ENCODE results near the gene CFAP69. TPM values are rescaled to one million over a fixed set of nuclear protein-coding genes. Genes with fewer than 3 reads are reported as not detected.
"Not testable (repeated sequence)": the region's sequence is repeated elsewhere in the genome, so short reads cannot be mapped to it uniquely, and the experiment has no call there.

The CFAP69 gene
- total RNA-seq, 2 experiments from 2014 or later: not detected

DNA sequence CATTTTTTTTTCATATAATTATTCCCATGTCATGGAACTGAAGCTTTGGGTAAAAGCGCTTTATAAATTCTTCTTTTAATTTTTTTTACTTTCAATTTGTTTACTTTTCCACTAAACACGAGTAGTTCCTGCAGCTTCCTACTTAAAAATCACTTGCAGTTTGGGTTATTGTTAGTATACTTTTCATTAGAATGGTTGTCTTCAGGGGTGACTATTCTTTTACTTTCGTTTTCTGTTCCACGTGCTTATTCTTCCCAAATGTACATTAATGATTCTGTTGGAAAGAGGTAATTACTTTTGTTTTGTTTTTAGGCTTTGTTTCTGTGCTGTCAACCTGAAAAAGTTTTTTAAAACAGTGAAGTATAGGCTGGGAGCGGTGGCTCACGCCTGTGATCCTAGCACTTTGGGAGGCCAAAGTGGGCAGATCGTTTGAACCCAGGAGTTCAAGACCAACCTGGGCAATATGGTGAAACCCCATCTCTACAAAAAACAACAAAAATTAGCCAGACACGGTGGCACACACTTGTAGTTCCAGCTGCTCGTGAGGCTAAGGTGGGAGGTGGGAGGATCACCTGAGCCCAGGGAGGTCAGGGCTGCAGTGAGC lies 5.2 kb upstream of the CFAP69 start:
- Mint-ChIP-seq H3K27ac (no peak overlapping the region), H3K4me3 (no peak overlapping the region), H3K9me3 (no peaks in the 10 kb centered on the region), H3K27me3 (peaks cover 40% of the 10 kb centered on the region), H3K36me3 (ENCODE audit: low read depth) (no peaks in the 10 kb centered on the region), H3K4me1 (peaks cover 16% of the 10 kb centered on the region)
- DNase-seq: no peak
- POLR2A ChIA-PET: no interaction called here
- CTCF ChIA-PET: no interaction called here

DNA sequence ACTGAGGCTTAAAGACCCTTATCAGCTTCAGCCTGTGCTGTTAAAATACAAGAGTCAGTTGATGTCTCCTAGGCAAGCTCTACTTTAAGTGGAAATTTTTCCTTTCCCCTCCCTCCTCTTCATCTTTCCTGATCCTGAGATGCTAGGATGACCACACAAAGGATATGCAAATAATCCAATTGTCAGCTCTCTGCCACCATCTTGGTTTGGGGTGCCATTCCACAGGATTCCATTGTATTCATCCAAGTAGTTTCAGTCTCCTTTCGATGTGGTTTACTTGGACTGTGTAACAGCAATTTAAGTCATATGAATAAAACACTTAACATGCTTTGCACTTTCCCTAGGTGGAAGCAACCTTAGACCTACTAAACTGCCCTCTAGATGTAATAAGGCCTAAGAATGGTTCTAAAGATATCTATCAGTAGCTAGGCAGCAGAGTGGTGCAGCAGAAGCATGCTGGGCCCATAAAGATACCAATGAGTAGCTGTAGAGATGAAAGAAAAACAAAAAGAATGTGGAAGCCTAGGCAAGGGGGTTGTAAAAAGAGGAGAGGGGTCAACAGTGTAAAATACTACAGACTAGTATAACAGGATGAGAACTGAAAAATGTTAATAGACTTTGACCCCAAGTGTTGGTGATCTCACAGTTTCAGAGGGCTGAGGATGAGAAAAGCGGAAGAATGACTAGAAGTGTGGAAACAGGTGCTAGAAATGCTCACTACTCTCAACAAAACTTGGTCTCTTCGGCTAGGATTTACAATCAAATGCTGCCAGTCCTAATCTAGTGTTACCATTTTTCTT lies 2.4 kb upstream of the CFAP69 start:
- no peak for DNase-seq
- POLR2A ChIA-PET: no interaction called here
- Mint-ChIP-seq H3K27me3 (peaks cover 49% of the 10 kb centered on the region), H3K4me3 (no peak overlapping the region), H3K9me3 (no peaks in the 10 kb centered on the region), H3K36me3 (ENCODE audit: low read depth) (no peaks in the 10 kb centered on the region), H3K27ac (no peak overlapping the region), H3K4me1 (peaks cover 29% of the 10 kb centered on the region)
- CTCF ChIA-PET: interaction anchor here (1.8 kb wide), 1 partner anchor 31 kb away, joined by 3 read pairs; the partner anchor contains the start of gene STEAP2

GRCh38 chr7:90243556-90243955 lies 1.4 kb upstream of the CFAP69 start:
- DNase-seq: no peak
- peak overlapping the region; percentile 33 for H3K27ac Mint-ChIP-seq
- POLR2A ChIA-PET: no interaction called here
- H3K36me3 Mint-ChIP-seq (ENCODE audit: low read depth): no peaks in the 10 kb centered on the region
- peak overlapping the region; percentile 51 for H3K4me3 Mint-ChIP-seq
- no peaks in the 10 kb centered on the region for H3K9me3 Mint-ChIP-seq
- H3K4me1 Mint-ChIP-seq: peaks cover 29% of the 10 kb centered on the region
- H3K27me3 Mint-ChIP-seq: peaks cover 47% of the 10 kb centered on the region
- CTCF ChIA-PET: interaction anchor here (1.8 kb wide), 1 partner anchor 32 kb away, joined by 3 read pairs; the partner anchor contains the start of gene STEAP2

GRCh38 chr7:90244565-90244908 lies 437 bp upstream of the CFAP69 start:
- no peaks in the 10 kb centered on the region for H3K36me3 Mint-ChIP-seq (ENCODE audit: low read depth)
- no peak for DNase-seq
- peak overlapping the region; percentile 84 for H3K4me3 Mint-ChIP-seq
- H3K4me1 Mint-ChIP-seq: peaks cover 28% of the 10 kb centered on the region
- POLR2A ChIA-PET: no interaction called here
- H3K9me3 Mint-ChIP-seq: no peaks in the 10 kb centered on the region
- CTCF ChIA-PET: interaction anchor here (1.3 to 1.8 kb wide), 2 partner anchors 18 to 33 kb away, joined by 3 read pairs; partner anchors contain the start of gene STEAP2
- H3K27ac Mint-ChIP-seq: no peak overlapping the region
- H3K27me3 Mint-ChIP-seq: peaks cover 50% of the 10 kb centered on the region

GRCh38 chr7:90246171-90246570 lies 1.2 kb downstream of the CFAP69 start:
- H3K9me3 Mint-ChIP-seq: no peaks in the 10 kb centered on the region
- peak overlapping the region; percentile 84 for H3K4me3 Mint-ChIP-seq
- no peak for DNase-seq
- ChIA-PET CTCF (interaction anchor here (1.0 kb wide), 1 partner anchor 10 kb away, joined by 3 read pairs; no protein-coding TSS in a partner anchor), POLR2A (no interaction called here)
- H3K36me3 Mint-ChIP-seq (ENCODE audit: low read depth): no peaks in the 10 kb centered on the region
- H3K27me3 Mint-ChIP-seq: peaks cover 56% of the 10 kb centered on the region
- H3K4me1 Mint-ChIP-seq: peaks cover 25% of the 10 kb centered on the region
- H3K27ac Mint-ChIP-seq: no peak overlapping the region

DNA sequence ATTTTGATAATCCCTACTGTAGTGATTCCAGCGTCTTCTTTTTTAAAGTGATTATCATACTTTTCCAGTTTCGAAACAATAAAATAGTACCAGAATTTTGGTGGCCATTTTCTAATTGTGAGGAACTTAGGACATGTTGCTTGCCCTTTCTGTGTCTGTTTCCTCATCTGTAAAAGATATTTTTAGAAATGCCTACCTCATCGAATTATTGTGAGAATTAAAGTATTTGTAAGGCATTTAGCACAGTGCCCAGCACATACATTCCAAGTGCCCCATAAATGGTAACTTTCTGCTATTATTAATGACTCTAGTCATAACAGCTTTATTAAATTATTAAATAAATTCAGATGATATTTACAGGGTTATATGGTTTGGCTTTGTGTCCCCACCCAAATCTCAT lies 3.7 kb downstream of the CFAP69 start:
- H3K9me3 Mint-ChIP-seq: no peaks in the 10 kb centered on the region
- DNase-seq: no peak
- peaks cover 41% of the 10 kb centered on the region for H3K27me3 Mint-ChIP-seq
- no peak overlapping the region for H3K4me3 Mint-ChIP-seq
- H3K36me3 Mint-ChIP-seq (ENCODE audit: low read depth): no peaks in the 10 kb centered on the region
- H3K27ac Mint-ChIP-seq: no peak overlapping the region
- POLR2A ChIA-PET: interaction anchor here (0.5 kb wide), 1 partner anchor 1554 kb away, joined by 3 read pairs; no protein-coding TSS in a partner anchor
- CTCF ChIA-PET: no interaction called here
- H3K4me1 Mint-ChIP-seq: peaks cover 24% of the 10 kb centered on the region

DNA sequence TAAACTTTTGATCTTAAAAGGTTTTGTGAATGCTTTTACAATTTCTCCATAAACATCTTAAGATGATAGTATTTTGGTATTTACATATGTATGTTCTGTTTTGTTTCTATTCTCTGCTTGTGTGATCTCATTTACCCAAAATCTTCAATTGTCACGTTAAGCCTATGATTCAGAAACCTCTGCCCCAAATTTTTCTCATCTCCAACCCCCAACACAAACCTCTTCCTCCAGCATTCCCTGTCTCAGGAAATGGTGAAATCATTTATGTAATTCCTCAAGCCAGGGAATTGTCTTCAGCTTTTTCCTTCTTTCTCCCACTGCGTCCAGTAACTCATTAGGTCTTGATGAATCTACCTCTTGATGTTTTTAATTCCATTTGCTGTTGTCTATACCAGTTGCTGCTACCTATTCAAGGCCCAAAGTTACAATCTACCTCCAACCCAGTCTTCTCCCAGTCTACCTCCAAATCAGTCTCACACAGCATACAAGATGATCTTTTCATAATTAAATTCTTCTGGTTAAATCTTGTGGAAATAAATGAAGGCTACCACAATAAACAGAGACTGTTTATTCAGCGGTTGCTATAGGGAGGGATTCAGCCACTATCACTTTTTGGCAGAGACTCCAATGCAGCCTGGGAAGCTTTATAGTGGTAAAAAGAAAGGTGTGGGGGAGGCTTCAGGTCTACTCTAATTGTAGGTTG lies 5.8 kb downstream of the CFAP69 start:
- Mint-ChIP-seq H3K4me3 (no peak overlapping the region), H3K27ac (no peak overlapping the region), H3K27me3 (peaks cover 28% of the 10 kb centered on the region), H3K4me1 (peaks cover 5% of the 10 kb centered on the region), H3K36me3 (ENCODE audit: low read depth) (no peaks in the 10 kb centered on the region), H3K9me3 (no peaks in the 10 kb centered on the region)
- ChIA-PET POLR2A (no interaction called here), CTCF (no interaction called here)
- DNase-seq: no peak

DNA sequence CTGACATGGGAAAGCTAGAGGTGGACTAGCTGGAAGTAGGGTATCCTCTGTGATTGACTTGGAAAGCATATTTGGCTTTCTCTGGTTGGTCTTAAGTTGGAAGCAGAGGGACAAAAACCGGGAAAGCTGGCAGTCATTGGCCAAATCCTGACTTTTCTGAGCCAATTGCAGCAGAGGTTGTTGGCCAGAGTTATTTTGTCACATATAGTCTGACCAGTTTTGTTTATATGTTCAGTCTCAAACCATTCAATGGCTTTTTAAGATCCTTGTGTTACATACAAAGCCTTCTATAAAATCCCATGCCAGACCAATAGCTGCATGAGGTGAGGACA lies 6.3 kb downstream of the CFAP69 start:
- DNase-seq: no peak
- ChIA-PET POLR2A (no interaction called here), CTCF (no interaction called here)
- Mint-ChIP-seq H3K4me1 (no peaks in the 10 kb centered on the region), H3K9me3 (no peaks in the 10 kb centered on the region), H3K27me3 (peaks cover 23% of the 10 kb centered on the region), H3K36me3 (ENCODE audit: low read depth) (no peaks in the 10 kb centered on the region), H3K4me3 (no peak overlapping the region), H3K27ac (no peak overlapping the region)

- H3K9me3 Mint-ChIP-seq; H3K4me3 Mint-ChIP-seq; DNase-seq; H3K4me1 Mint-ChIP-seq; H3K27ac Mint-ChIP-seq; H3K36me3 Mint-ChIP-seq (ENCODE audit: low read depth); POLR2A ChIA-PET: not testable (repeated sequence)
- CTCF ChIA-PET: interaction anchor here (1.2 kb wide), 1 partner anchor 10 kb away, joined by 3 read pairs; no protein-coding TSS in a partner anchor
- H3K27me3 Mint-ChIP-seq: peaks cover 14% of the 10 kb centered on the region
Observed at GRCh38 chr7:90256011-90256410, 11.0 kb downstream of the CFAP69 start.

- Mint-ChIP-seq H3K9me3 (no peaks in the 10 kb centered on the region), H3K27ac (no peak overlapping the region), H3K36me3 (ENCODE audit: low read depth) (no peaks in the 10 kb centered on the region), H3K27me3 (peaks cover 15% of the 10 kb centered on the region), H3K4me3 (no peak overlapping the region), H3K4me1 (no peaks in the 10 kb centered on the region)
- CTCF ChIA-PET: interaction anchor here (1.2 kb wide), 1 partner anchor 11 kb away, joined by 3 read pairs; no protein-coding TSS in a partner anchor
- no peak for DNase-seq
- POLR2A ChIA-PET: no interaction called here
Observed at GRCh38 chr7:90256778-90257177, 11.8 kb downstream of the CFAP69 start.

- POLR2A ChIA-PET: no interaction called here
- Mint-ChIP-seq H3K27me3 (peaks cover 9% of the 10 kb centered on the region), H3K4me1 (no peaks in the 10 kb centered on the region), H3K4me3 (no peak overlapping the region), H3K9me3 (no peaks in the 10 kb centered on the region), H3K27ac (no peak overlapping the region), H3K36me3 (ENCODE audit: low read depth) (no peaks in the 10 kb centered on the region)
- CTCF ChIA-PET: no interaction called here
- no peak for DNase-seq
Observed at GRCh38 chr7:90261441-90261840, 16.5 kb downstream of the CFAP69 start.

DNA sequence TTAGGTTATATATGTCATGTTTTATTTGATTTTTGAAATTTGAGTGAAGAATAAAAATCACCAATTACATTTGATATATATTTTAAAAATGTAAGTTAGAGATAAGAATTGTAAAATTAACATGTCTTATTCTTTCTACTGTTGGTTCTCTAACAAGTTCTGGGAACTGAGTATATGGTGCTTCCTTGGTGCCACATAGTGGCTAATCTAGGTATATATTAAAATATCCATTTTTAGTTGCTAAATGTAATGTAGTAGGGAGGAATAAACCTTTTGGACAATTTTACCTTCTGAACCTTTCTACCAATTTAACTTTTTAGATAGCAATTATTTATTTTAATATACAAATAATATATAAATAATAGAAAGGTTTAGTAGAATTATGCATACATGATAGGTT lies 17.5 kb downstream of the CFAP69 start:
- H3K4me3 Mint-ChIP-seq: no peak overlapping the region
- no peaks in the 10 kb centered on the region for H3K36me3 Mint-ChIP-seq (ENCODE audit: low read depth)
- no peaks in the 10 kb centered on the region for H3K4me1 Mint-ChIP-seq
- H3K27ac Mint-ChIP-seq: no peak overlapping the region
- ChIA-PET POLR2A (no interaction called here), CTCF (no interaction called here)
- H3K27me3 Mint-ChIP-seq: peaks cover 7% of the 10 kb centered on the region
- H3K9me3 Mint-ChIP-seq: no peaks in the 10 kb centered on the region
- DNase-seq: no peak

DNA sequence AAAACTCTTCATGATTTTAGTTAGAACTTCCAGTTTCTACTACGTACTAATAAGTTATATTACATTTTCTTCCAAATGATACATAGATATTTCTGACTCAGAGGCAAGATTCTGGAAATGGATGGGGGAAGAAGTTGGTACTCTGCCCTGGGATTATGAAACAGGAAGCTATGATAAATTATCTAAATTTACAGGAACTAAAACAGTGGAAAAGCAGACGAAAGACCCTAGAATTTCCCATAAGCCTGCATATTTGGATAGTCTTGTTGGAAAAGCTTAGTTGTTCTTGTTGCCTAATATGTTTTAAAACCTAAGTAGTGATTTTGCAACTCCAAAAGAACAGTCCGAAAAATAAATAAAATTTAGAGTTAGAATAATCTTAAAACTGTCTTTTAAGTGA lies 21.8 kb downstream of the CFAP69 start:
- no peaks in the 10 kb centered on the region for H3K36me3 Mint-ChIP-seq (ENCODE audit: low read depth)
- H3K27ac Mint-ChIP-seq: no peak overlapping the region
- H3K27me3 Mint-ChIP-seq: peaks cover 2% of the 10 kb centered on the region
- no peaks in the 10 kb centered on the region for H3K9me3 Mint-ChIP-seq
- ChIA-PET POLR2A (no interaction called here), CTCF (interaction anchor here (0.5 to 1.2 kb wide), 2 partner anchors 144 to 242 kb away, joined by 3 read pairs; no protein-coding TSS in a partner anchor)
- no peaks in the 10 kb centered on the region for H3K4me1 Mint-ChIP-seq
- no peak for DNase-seq
- no peak overlapping the region for H3K4me3 Mint-ChIP-seq

Measured in activated CD4-positive, alpha-beta T cell treated with anti-CD3 and anti-CD28 coated beads, Interleukin-2, amount 10 ng/mL, durations not matched to agents 7 days and 5 days (primary cell).